Dendritic cell treated with granulocyte-macrophage colony-stimulating factor and Interleukin-4, amounts not matched to agents 40 ng/mL and 50 ng/mL, for 4 days (primary cell): ENCODE data around the gene WDR93.
"Not testable (repeated sequence)": the region's sequence is repeated elsewhere in the genome, so short reads cannot be mapped to it uniquely, and the experiment has no call there.

Experiments
- H3K27ac Mint-ChIP-seq: one replicate; pipeline ENCODE4 v1.8.0; 2022; ENCODE audit warnings: mild to moderate bottlenecking, mixed read lengths
- H3K27me3 Mint-ChIP-seq: one replicate; pipeline ENCODE4 v1.8.0; 2022; ENCODE audit warnings: mild to moderate bottlenecking, mixed read lengths
- H3K36me3 Mint-ChIP-seq: one replicate; pipeline ENCODE4 v1.8.0; 2022; ENCODE audit warnings: low read depth, mixed read lengths
- H3K4me1 Mint-ChIP-seq: one replicate; pipeline ENCODE4 v1.8.0; 2022; ENCODE audit warnings: low read depth, mixed read lengths
- H3K4me3 Mint-ChIP-seq: one replicate; pipeline ENCODE4 v1.8.0; 2022; ENCODE audit warnings: mild to moderate bottlenecking, moderate library complexity, mixed read lengths
- H3K9me3 Mint-ChIP-seq: one replicate; pipeline ENCODE4 v1.8.0; 2022; ENCODE audit warnings: mixed read lengths
- intact Hi-C: fragments of 100-400 bp; cut with micrococcal nuclease; formaldehyde crosslinking; loops from one replicate; pipeline ENCODE4 v1.15.0; 2022

The WDR93 gene

GRCh38 chr15:89782619-89782950, 92.0 kb downstream of the WDR93 start:
- Mint-ChIP-seq H3K36me3 (peaks cover 40% of the 10 kb centered on the region), H3K27ac (peak overlapping the region; percentile 85), H3K4me1 (peaks cover 51% of the 10 kb centered on the region)
- H3K4me3 Mint-ChIP-seq, H3K9me3 Mint-ChIP-seq, H3K27me3 Mint-ChIP-seq, intact Hi-C loops: not testable (repeated sequence)

DNA sequence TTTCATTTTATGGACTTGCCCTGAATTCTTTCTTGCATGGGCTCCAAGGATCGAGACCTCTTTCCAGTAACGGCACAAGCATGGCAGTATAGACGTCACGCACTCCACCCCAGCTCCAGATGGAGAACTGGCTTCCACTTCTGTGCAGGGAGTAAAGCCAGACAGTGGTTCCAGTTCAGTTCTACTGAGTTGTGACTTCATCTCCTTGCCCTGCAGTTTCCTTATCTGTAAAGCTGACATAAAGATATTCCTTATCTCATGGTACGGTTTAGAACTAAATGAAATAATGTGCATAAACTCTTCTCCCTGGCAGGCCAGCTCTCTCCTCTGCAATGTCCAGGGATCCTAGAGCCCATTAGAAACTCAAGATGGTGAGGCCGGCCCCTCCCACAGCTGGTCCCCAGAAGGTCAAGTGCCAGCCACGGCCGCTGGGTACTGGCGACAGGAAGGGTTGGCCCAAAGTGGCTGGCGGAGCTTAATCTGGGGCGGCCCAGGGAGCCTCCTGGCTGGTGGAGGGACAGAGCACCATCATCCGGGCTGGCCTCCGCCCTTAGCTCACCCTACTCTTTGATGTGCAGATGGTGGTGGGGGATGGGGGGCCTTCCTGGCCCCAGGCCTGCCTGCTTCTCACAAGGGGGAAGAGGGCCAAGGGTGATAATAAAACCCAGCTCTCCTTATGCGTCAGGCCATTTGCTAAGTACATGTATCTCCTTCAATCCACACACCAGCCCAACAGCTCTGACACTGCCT, 92.7 kb downstream of the WDR93 start:
- H3K4me1 Mint-ChIP-seq, result peaks cover 55% of the 10 kb centered on the region
- no peak overlapping the region for H3K4me3 Mint-ChIP-seq
- intact Hi-C loops, result no loop called here
- peak overlapping the region; percentile 85 for H3K27ac Mint-ChIP-seq
- peaks cover 47% of the 10 kb centered on the region for H3K36me3 Mint-ChIP-seq
- H3K9me3 Mint-ChIP-seq, result no peaks in the 10 kb centered on the region
- peaks cover 1% of the 10 kb centered on the region for H3K27me3 Mint-ChIP-seq

GRCh38 chr15:89783861-89784685, 93.5 kb downstream of the WDR93 start:
- Mint-ChIP-seq H3K4me3 (no peak overlapping the region), H3K36me3 (peaks cover 54% of the 10 kb centered on the region), H3K9me3 (no peaks in the 10 kb centered on the region), H3K27me3 (no peaks in the 10 kb centered on the region), H3K4me1 (peaks cover 56% of the 10 kb centered on the region), H3K27ac (peak overlapping the region; percentile 85)
- intact Hi-C loops, result no loop called here

GRCh38 chr15:89784686-89784960, 94.0 kb downstream of the WDR93 start:
- Mint-ChIP-seq H3K4me1 (peaks cover 56% of the 10 kb centered on the region), H3K27me3 (no peaks in the 10 kb centered on the region), H3K4me3 (no peak overlapping the region), H3K27ac (peak overlapping the region; percentile 85), H3K36me3 (peaks cover 60% of the 10 kb centered on the region), H3K9me3 (no peaks in the 10 kb centered on the region)
- intact Hi-C loops, result no loop called here

- Mint-ChIP-seq H3K9me3 (no peaks in the 10 kb centered on the region), H3K27ac (peak overlapping the region; percentile 85), H3K4me1 (peaks cover 57% of the 10 kb centered on the region), H3K36me3 (peaks cover 66% of the 10 kb centered on the region), H3K4me3 (no peak overlapping the region), H3K27me3 (no peaks in the 10 kb centered on the region)
- intact Hi-C loops, result no loop called here
Observed at GRCh38 chr15:89785064-89785773, 94.6 kb downstream of the WDR93 start.

GRCh38 chr15:89785774-89786140, 95.1 kb downstream of the WDR93 start:
- Mint-ChIP-seq H3K4me1 (peaks cover 57% of the 10 kb centered on the region), H3K27me3 (no peaks in the 10 kb centered on the region), H3K27ac (no peak overlapping the region), H3K36me3 (peaks cover 71% of the 10 kb centered on the region), H3K9me3 (no peaks in the 10 kb centered on the region), H3K4me3 (no peak overlapping the region)
- intact Hi-C loops, result no loop called here

- Mint-ChIP-seq H3K27ac (no peak overlapping the region), H3K9me3 (no peaks in the 10 kb centered on the region), H3K4me1 (peaks cover 47% of the 10 kb centered on the region), H3K36me3 (peaks cover 93% of the 10 kb centered on the region), H3K27me3 (no peaks in the 10 kb centered on the region), H3K4me3 (no peak overlapping the region)
- intact Hi-C loops, result no loop called here
Observed at GRCh38 chr15:89787944-89788343, 97.3 kb downstream of the WDR93 start.

- H3K27me3 Mint-ChIP-seq, H3K27ac Mint-ChIP-seq, H3K9me3 Mint-ChIP-seq, intact Hi-C loops, H3K4me3 Mint-ChIP-seq: not testable (repeated sequence)
- Mint-ChIP-seq H3K36me3 (peaks cover 100% of the 10 kb centered on the region), H3K4me1 (peaks cover 41% of the 10 kb centered on the region)
Observed at GRCh38 chr15:89788585-89788984, 98.0 kb downstream of the WDR93 start.

- Mint-ChIP-seq H3K27me3 (no peaks in the 10 kb centered on the region), H3K4me3 (no peak overlapping the region), H3K9me3 (no peaks in the 10 kb centered on the region), H3K27ac (peak overlapping the region; percentile 47), H3K36me3 (peaks cover 100% of the 10 kb centered on the region), H3K4me1 (peaks cover 29% of the 10 kb centered on the region)
- intact Hi-C loops, result no loop called here
Observed at GRCh38 chr15:89790206-89790605, 99.6 kb downstream of the WDR93 start.

GRCh38 chr15:89790661-89791060, 100.0 kb downstream of the WDR93 start:
- intact Hi-C loops, result no loop called here
- Mint-ChIP-seq H3K4me1 (peaks cover 28% of the 10 kb centered on the region), H3K36me3 (peaks cover 100% of the 10 kb centered on the region), H3K4me3 (no peak overlapping the region), H3K9me3 (no peaks in the 10 kb centered on the region), H3K27ac (peak overlapping the region; percentile 47), H3K27me3 (no peaks in the 10 kb centered on the region)

- intact Hi-C loops, result no loop called here
- peaks cover 100% of the 10 kb centered on the region for H3K36me3 Mint-ChIP-seq
- H3K4me1 Mint-ChIP-seq, result peaks cover 35% of the 10 kb centered on the region
- peak overlapping the region; percentile 58 for H3K27ac Mint-ChIP-seq
- no peaks in the 10 kb centered on the region for H3K9me3 Mint-ChIP-seq
- H3K4me3 Mint-ChIP-seq, result no peak overlapping the region
- no peaks in the 10 kb centered on the region for H3K27me3 Mint-ChIP-seq
Observed at GRCh38 chr15:89792106-89792805, 101.6 kb downstream of the WDR93 start.
